GM21390 (cell line): Measurements from ENCODE around the gene ZNFX1.
"Not testable (repeated sequence)": the region's sequence is repeated elsewhere in the genome, so short reads cannot be mapped to it uniquely, and the experiment has no call there.

Experiments used
- ATAC-seq: cut with Tn5 transposase; IDR thresholded peaks from one replicate; pipeline ENCODE4 v1.9.1; 2021; ENCODE audit not compliant: unreplicated experiment

ZNFX1 gene

GRCh38 chr20:49216991-49217578 is 60.8 kb downstream of the ZNFX1 start:
- ATAC-seq: no peak

GRCh38 chr20:49215232-49215631 is 62.6 kb downstream of the ZNFX1 start:
- ATAC-seq: no peak

GRCh38 chr20:49214571-49214970 is 63.3 kb downstream of the ZNFX1 start:
- ATAC-seq: no peak

- ATAC-seq: no peak
These were observed 67.1 kb downstream of the ZNFX1 start for GRCh38 chr20:49210757-49211110.

GRCh38 chr20:49210101-49210756 is 67.6 kb downstream of the ZNFX1 start:
- no peak for ATAC-seq

- ATAC-seq: no peak
These were observed 70.8 kb downstream of the ZNFX1 start for GRCh38 chr20:49207076-49207475.

- ATAC-seq: no peak
These were observed 74.1 kb downstream of the ZNFX1 start for GRCh38 chr20:49203746-49204145.

- ATAC-seq: no peak
These were observed 74.8 kb downstream of the ZNFX1 start for GRCh38 chr20:49203011-49203410.

- no peak for ATAC-seq
These were observed 78.0 kb downstream of the ZNFX1 start for GRCh38 chr20:49199729-49200293.

GRCh38 chr20:49192944-49193518 is 84.8 kb downstream of the ZNFX1 start:
- ATAC-seq: not testable (repeated sequence)
